ENCODE data around the gene TENM3. TPM values are rescaled to one million over a fixed set of nuclear protein-coding genes. Genes with fewer than 3 reads are reported as not detected.

The TENM3 gene
- total RNA-seq, 2 experiments from 2014 or later = not detected

GRCh38 chr4:182427554-182427953, 184.4 kb downstream of the TENM3 start:
- intact Hi-C loops (cut with micrococcal nuclease; ENCODE audit: unreplicated experiment) = no loop called here
- H2AFZ ChIP-seq (ENCODE audit: low read length) = no peak overlapping the region

GRCh38 chr4:182429896-182430295, 186.7 kb downstream of the TENM3 start:
- H3K4me2 ChIP-seq (ENCODE audit: low read length) = no peak overlapping the region
- H3K27ac ChIP-seq (ENCODE audit: low read depth, low read length, poor library complexity, severe bottlenecking) = no peak overlapping the region
- no peaks in the 10 kb centered on the region for H3K9me2 ChIP-seq (ENCODE audit: insufficient read depth, low read length)
- H3K36me3 ChIP-seq (ENCODE audit: insufficient read depth, low read length) = no peaks in the 10 kb centered on the region
- ChIA-PET CTCF (ENCODE audit: unreplicated experiment) (no interaction called here), POLR2A (no interaction called here)
- no peak overlapping the region for H3K4me3 ChIP-seq (ENCODE audit: low read depth, low read length, poor library complexity, severe bottlenecking)
- H3K9me3 ChIP-seq (ENCODE audit: low read length) = no peaks in the 10 kb centered on the region
- no peak for DNase-seq (ENCODE audit: low spot score)
- no peaks in the 10 kb centered on the region for H4K20me1 ChIP-seq (ENCODE audit: insufficient read depth, low read length)
- H3K79me2 ChIP-seq (ENCODE audit: insufficient read depth, low read depth, low read length) = no peaks in the 10 kb centered on the region
- intact Hi-C loops (cut with micrococcal nuclease; ENCODE audit: unreplicated experiment) = no loop called here
- no peaks in the 10 kb centered on the region for H3K4me1 ChIP-seq (ENCODE audit: insufficient read depth, low read length, poor library complexity, severe bottlenecking)
- BruUV-seq (replicated peaks) = no TSS peak
- H2AFZ ChIP-seq (ENCODE audit: low read length) = no peak overlapping the region
- TF ChIP-seq CTCF (conservative IDR thresholded peaks at IDR 0.05; ENCODE audit: low read length) (no peak), EZH2phosphoT487 (IDR thresholded peaks at IDR 0.05; ENCODE audit: borderline replicate concordance, low read depth, low read length) (no peak)

More at GRCh38 chr4:182427554-182427953, 184.4 kb downstream of the TENM3 start:
- no peak for TF ChIP-seq CTCF (conservative IDR thresholded peaks at IDR 0.05; ENCODE audit: low read length)
- no peak for TF ChIP-seq EZH2phosphoT487 (IDR thresholded peaks at IDR 0.05; ENCODE audit: borderline replicate concordance, low read depth, low read length)
- Histone ChIP-seq H3K27ac (ENCODE audit: low read depth, low read length, poor library complexity, severe bottlenecking) (no peak overlapping the region), H3K9me2 (ENCODE audit: insufficient read depth, low read length) (no peaks in the 10 kb centered on the region), H3K79me2 (ENCODE audit: insufficient read depth, low read depth, low read length) (no peaks in the 10 kb centered on the region), H4K20me1 (ENCODE audit: insufficient read depth, low read length) (no peaks in the 10 kb centered on the region), H3K9me3 (ENCODE audit: low read length) (no peaks in the 10 kb centered on the region), H3K4me3 (ENCODE audit: low read depth, low read length, poor library complexity, severe bottlenecking) (no peak overlapping the region), H3K4me1 (ENCODE audit: insufficient read depth, low read length, poor library complexity, severe bottlenecking) (no peaks in the 10 kb centered on the region), H3K4me2 (ENCODE audit: low read length) (no peak overlapping the region), H3K36me3 (ENCODE audit: insufficient read depth, low read length) (no peaks in the 10 kb centered on the region)
- POLR2A ChIA-PET = no interaction called here
- DNase-seq (ENCODE audit: low spot score) = no peak
- no TSS peak for BruUV-seq (replicated peaks)
- CTCF ChIA-PET (ENCODE audit: unreplicated experiment) = no interaction called here

GRCh38 chr4:182432819-182433218, 189.6 kb downstream of the TENM3 start:
- no peak overlapping the region for H3K27ac ChIP-seq (ENCODE audit: low read depth, low read length, poor library complexity, severe bottlenecking)
- intact Hi-C loops (cut with micrococcal nuclease; ENCODE audit: unreplicated experiment) = no loop called here
- no peak overlapping the region for H3K4me3 ChIP-seq (ENCODE audit: low read depth, low read length, poor library complexity, severe bottlenecking)

More at GRCh38 chr4:182432819-182433218, 189.6 kb downstream of the TENM3 start:
- Histone ChIP-seq H3K4me1 (ENCODE audit: insufficient read depth, low read length, poor library complexity, severe bottlenecking) (no peaks in the 10 kb centered on the region), H3K36me3 (ENCODE audit: insufficient read depth, low read length) (no peaks in the 10 kb centered on the region), H3K9me2 (ENCODE audit: insufficient read depth, low read length) (no peaks in the 10 kb centered on the region), H3K79me2 (ENCODE audit: insufficient read depth, low read depth, low read length) (no peaks in the 10 kb centered on the region), H3K9me3 (ENCODE audit: low read length) (no peaks in the 10 kb centered on the region), H4K20me1 (ENCODE audit: insufficient read depth, low read length) (no peaks in the 10 kb centered on the region), H2AFZ (ENCODE audit: low read length) (no peak overlapping the region), H3K4me2 (ENCODE audit: low read length) (no peak overlapping the region)
- BruUV-seq (replicated peaks) = no TSS peak
- no peak for DNase-seq (ENCODE audit: low spot score)
- CTCF ChIA-PET (ENCODE audit: unreplicated experiment) = no interaction called here
- POLR2A ChIA-PET = no interaction called here
- no peak for TF ChIP-seq EZH2phosphoT487 (IDR thresholded peaks at IDR 0.05; ENCODE audit: borderline replicate concordance, low read depth, low read length)
- TF ChIP-seq CTCF (conservative IDR thresholded peaks at IDR 0.05; ENCODE audit: low read length) = no peak

All from OCI-LY7 (cell line).